ENCODE measurements around the gene SMIM38.

Gene SMIM38

GRCh38 chr11:69160296-69161116, 4.8 kb downstream of the SMIM38 start:
- no peak for DNase-seq (ENCODE audit: low read depth)

GRCh38 chr11:69161117-69161407, 5.3 kb downstream of the SMIM38 start:
- no peak for DNase-seq (ENCODE audit: low read depth)

- no peak for DNase-seq (ENCODE audit: low read depth)
These were observed 6.8 kb downstream of the SMIM38 start for GRCh38 chr11:69162505-69162904.

- no peak for DNase-seq (ENCODE audit: low read depth)
These were observed 8.1 kb downstream of the SMIM38 start for GRCh38 chr11:69163842-69164241.

- DNase-seq (ENCODE audit: low read depth), result no peak
These were observed 9.1 kb downstream of the SMIM38 start for GRCh38 chr11:69164824-69165223.

- no peak for DNase-seq (ENCODE audit: low read depth)
These were observed 10.0 kb downstream of the SMIM38 start for GRCh38 chr11:69165775-69166174.

GRCh38 chr11:69166218-69167115, 10.7 kb downstream of the SMIM38 start:
- DNase-seq (ENCODE audit: low read depth), result peak; percentile 52

GRCh38 chr11:69167130-69167915, 11.6 kb downstream of the SMIM38 start:
- DNase-seq (ENCODE audit: low read depth), result no peak

GRCh38 chr11:69167916-69168691, 12.4 kb downstream of the SMIM38 start:
- DNase-seq (ENCODE audit: low read depth), result no peak

- no peak for DNase-seq (ENCODE audit: low read depth)
These were observed 13.7 kb downstream of the SMIM38 start for GRCh38 chr11:69169479-69169878.

- no peak for DNase-seq (ENCODE audit: low read depth)
These were observed 15.0 kb downstream of the SMIM38 start for GRCh38 chr11:69170704-69171103.

- DNase-seq (ENCODE audit: low read depth), result no peak
These were observed 15.9 kb downstream of the SMIM38 start for GRCh38 chr11:69171476-69172240.

- DNase-seq (ENCODE audit: low read depth), result no peak
These were observed 16.9 kb downstream of the SMIM38 start for GRCh38 chr11:69172674-69173073.

- DNase-seq (ENCODE audit: low read depth), result no peak
These were observed 17.6 kb downstream of the SMIM38 start for GRCh38 chr11:69173331-69173730.

- no peak for DNase-seq (ENCODE audit: low read depth)
These were observed 18.3 kb downstream of the SMIM38 start for GRCh38 chr11:69173925-69174581.

GRCh38 chr11:69174841-69175240, 19.1 kb downstream of the SMIM38 start:
- no peak for DNase-seq (ENCODE audit: low read depth)

- DNase-seq (ENCODE audit: low read depth), result no peak
These were observed 23.2 kb downstream of the SMIM38 start for GRCh38 chr11:69178819-69179482.

GRCh38 chr11:69180226-69180625, 24.5 kb downstream of the SMIM38 start:
- DNase-seq (ENCODE audit: low read depth), result no peak

- no peak for DNase-seq (ENCODE audit: low read depth)
These were observed 25.0 kb downstream of the SMIM38 start for GRCh38 chr11:69180726-69181125.

GRCh38 chr11:69183613-69184012, 27.9 kb downstream of the SMIM38 start:
- no peak for DNase-seq (ENCODE audit: low read depth)

Measured in GM04504 (cell line).